Erythroblast (primary cell): ENCODE measurements around the gene H6PD.

Experiments used
- GATA1 ChIP-seq: IDR thresholded peaks from 2 replicates; pipeline ENCODE4 v1.6.1; 2011; ENCODE audit warnings: low read depth, mild to moderate bottlenecking, control low read depth, low read length, moderate library complexity
- POLR2A ChIP-seq: IDR thresholded peaks from 2 replicates; pipeline ENCODE4 v1.6.1; 2011; ENCODE audit warnings: mild to moderate bottlenecking, low read length

GRCh38 chr1:9231648-9232332, 2.8 kb upstream of the H6PD start:
- no peak for TF ChIP-seq POLR2A
- no peak for TF ChIP-seq GATA1
